Glomerular endothelial cell (primary cell): ENCODE measurements around the gene PSMD9. TPM values are rescaled to one million over a fixed set of nuclear protein-coding genes. Genes with fewer than 3 reads are reported as not detected.
"Not testable (repeated sequence)": the region's sequence is repeated elsewhere in the genome, so short reads cannot be mapped to it uniquely, and the experiment has no call there.

Source experiments
- DNase-seq: peaks from one replicate; pipeline ENCODE4 v3.0.0-alpha.2; 2011; ENCODE audit warnings: low read depth, low spot score; ENCODE audit errors: extremely low read depth
- total RNA-seq: library from RNA; depleted of rRNA; stranded (reverse); fragments of >200 nt; gene quantifications from 2 replicates; pipeline ENCODE4 v1.2.3, GENCODE V29; 2015

PSMD9 gene
- total RNA-seq, 1 donor from 2014 or later: 75.0 TPM

DNA sequence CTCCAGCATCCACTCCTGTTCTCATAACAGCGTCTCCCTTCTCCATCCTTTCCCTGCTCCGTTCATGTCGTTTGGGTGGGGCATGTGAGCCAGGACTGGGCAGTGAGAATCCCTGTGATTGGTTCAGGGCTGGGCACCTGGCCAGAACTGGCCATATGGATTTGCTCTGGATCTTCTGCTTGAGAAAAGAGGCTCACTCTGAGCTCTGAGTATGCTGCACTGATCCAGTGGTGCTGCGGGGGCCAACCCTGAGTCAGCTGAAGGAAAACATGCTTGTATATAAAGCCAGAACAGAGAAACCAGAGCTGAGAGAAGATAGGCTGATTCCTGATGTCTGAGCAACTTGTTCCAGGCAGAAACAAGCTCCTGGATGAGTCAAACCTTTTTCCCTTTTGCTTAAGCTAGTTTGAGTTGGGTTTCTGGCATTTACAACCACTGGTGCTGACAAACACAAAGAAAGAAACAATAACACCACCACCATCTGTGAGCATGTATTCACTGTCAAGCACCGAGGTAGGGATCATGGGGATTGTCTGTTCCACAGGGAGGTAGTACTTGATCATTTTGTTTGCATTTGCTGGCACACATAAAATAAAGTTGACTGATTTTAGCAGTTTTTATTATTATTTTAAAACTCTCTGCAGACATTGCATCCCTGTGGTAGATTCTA is 15.9 kb upstream of the PSMD9 start:
- no peak for DNase-seq

DNA sequence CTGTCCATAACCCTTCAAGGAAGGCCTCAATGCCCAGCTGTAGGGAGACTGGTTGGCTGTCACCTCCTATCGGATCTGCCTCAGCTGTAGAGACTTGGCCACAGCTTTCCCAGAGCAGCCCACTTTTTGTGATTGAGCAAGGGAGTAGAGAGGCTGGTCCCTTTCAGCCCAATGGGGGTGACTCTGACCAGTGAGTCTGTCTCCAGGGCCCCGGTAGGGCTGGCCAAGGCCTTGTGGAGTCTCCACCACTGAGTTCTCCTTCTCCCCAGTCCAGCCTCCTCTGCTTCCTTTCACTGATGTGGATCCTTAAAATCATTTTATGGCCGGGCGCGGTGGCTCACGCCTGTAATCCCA is 15.4 kb upstream of the PSMD9 start:
- DNase-seq: no peak

DNA sequence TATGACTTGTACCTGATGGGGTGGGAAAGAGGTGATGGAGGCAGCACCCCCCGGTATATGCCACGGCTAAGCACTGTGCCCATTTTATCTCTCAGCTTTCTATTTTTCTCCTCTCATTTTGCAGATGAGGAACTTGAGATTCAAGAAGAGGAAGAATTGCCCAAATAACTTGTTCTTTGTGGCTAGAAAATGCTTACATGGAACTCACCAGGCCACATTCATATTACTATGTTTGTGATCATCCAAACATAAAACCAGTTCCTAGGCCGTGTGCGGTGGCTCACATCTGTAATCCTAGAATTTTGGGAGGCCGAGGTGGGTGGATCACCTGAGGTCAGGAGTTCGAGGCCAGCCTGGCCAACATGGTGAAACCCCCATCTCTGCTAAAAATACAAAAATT is 14.5 kb upstream of the PSMD9 start:
- DNase-seq: no peak

DNA sequence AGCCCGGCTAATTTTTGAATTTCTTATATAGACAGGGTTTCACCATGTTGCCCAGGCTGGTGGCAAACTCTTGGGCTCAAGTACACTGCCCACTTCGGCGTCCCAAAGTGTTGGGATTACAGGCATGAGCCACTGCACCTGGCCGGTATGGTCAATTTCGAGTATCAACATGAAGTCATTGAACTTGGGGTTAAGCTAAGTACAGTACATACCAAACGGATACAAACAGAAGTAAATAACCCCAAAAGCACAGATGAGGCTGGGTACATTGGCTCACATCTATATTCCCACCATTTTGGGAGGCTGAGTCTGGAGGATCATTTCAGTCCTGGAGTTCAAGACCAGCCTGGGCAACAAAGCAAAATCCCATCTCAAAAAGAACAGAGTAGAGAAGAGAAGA is 13.0 kb upstream of the PSMD9 start:
- no peak for DNase-seq

DNA sequence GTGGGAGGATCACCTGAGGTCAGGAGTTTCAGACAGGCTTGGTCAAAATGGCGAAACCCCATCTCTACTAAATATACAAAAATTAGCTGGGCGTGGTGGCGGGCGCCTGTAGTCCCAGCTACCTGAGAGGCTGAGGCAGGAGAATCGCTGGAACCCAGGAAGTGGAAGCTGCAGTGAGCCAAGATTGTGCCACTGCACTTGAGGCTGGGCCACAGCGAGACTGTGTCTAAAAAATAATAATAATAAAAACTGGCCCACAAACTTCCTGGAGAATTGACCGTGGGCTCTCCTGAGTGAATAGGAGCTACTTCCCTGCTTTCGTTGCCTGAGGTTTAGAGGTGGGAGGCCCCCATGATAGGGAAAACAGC is 12.5 kb upstream of the PSMD9 start:
- DNase-seq: not testable (repeated sequence)

DNA sequence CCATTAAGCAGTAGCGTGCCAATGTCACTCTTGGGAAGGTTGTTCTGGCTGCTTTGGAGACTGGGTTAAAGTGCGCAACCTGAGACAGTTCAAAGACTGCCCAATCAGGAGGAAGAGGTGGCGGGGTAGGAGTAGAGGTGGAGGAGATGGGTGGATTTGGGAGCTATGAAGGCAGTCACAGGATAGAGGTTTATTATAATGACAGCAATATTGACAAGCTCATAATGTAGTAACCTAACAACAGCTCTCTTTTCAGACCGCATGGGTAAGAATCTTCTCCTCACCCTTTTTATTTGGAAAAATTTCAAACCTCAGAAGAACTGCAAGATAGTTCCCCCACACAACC is 5.3 kb upstream of the PSMD9 start:
- no peak for DNase-seq

DNA sequence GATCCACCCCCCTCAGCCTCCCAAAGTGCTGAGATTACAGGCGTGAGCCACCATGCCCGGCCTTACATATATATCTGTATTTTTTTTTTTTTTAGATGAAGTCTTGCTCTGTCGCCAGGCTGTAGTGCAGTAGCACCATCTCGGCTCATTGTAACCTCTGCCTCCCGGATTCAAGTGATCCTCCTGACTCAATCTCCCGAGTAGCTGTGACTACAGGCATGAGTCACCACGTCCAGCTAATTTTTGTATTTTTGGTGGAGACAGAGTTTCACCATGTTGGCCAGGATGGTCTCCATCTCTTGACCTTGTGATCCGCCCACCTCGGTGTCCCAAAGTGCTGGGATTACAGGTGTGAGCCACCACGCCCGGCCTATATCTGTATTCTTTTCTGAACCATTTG is 3.5 kb upstream of the PSMD9 start:
- DNase-seq: not testable (repeated sequence)

DNA sequence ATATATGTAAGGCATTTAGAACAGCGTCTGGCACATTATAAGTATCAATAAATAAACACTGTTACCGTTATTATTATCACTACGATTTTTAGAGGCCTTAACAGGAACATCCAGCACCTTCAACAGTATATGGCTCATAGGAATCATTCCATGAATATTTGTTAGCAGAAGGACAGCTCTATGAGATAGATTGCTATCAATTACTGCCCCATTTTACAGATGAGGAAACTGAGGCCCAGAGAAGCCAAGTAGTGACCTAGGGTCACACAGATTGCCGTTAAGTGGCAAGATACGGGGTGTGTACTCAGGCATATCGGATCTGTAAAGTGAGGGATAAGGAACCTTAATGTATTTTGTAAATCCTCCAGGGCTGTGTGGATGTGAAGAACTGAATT is 510 bp upstream of the PSMD9 start:
- DNase-seq: no peak

DNA sequence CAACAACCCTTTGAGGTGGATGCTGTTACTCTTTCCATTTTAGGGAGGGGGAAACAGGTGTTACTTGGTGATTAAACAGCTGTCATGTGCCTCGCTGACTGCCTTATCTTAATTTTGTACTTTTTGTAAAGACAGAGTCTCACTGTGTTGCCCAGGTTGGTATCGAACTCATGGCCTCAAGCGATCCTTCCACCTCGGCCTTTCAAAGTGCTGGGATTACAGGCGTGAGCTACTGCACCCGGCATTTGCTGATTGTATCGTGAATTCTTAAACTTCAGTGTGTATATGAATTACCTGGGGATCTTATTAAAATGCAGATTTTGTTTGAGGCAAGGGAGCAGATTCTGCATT is 659 bp downstream of the PSMD9 start:
- no peak for DNase-seq

DNA sequence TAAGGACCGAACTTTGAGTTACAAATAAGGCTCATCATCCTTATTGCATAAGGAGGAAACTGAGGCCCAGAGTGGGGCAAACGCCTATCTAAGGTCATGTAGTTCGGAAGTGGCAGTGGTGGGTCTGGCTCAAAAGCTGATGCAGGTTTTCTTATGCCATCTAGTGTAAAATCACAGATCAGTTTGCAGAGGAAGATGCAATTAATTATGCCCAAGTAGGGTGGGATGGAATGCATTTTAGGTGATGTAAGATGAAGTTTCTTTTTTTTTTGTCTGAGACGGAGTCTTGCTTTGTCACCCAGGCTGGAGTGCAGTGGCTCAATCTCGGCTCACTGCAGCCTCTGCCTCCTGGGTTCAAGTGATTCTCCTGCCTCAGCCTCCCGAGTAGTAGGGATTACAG is 1.1 kb downstream of the PSMD9 start:
- DNase-seq: not testable (repeated sequence)

DNA sequence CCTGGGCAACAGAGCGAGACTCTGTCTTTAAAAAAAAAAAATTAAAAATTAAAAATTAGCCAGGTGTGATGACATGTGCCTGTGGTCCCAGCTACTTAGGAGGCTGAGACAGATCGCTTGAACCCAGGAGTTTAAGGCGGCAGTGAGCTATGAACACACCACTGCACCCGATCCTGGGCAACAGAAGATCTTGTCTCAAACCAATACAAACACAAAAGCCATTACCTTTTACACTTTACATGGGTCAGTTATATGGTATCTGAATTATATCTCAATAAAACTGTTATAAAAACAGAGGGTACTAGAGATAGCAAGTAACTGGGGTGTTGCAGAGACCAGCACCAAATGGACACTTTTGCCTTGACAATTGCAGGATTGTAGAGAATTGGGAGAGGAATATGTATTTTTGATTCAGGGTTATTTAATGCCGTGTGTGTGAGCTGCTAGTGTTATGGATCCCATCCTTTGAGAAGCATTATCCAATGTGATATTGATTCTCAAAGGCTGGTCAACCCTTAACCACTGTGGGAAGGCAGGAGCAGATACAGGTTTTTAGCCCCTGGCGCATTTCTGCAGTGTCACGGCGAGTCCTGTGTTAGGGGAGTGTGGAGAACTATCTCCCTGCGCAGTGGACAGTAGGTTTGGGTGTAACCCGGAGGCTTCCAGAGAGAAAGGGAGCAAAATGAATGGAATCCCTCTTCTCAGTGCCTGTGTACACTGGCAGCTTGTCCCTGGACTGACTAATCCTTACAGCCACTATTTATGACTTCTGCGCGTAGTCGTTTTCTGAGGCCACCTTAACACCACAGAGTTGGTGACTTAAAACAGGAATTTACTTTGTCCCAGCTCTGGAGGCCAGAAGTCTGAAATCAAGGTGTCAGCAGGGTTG is 4.3 kb downstream of the PSMD9 start:
- no peak for DNase-seq

DNA sequence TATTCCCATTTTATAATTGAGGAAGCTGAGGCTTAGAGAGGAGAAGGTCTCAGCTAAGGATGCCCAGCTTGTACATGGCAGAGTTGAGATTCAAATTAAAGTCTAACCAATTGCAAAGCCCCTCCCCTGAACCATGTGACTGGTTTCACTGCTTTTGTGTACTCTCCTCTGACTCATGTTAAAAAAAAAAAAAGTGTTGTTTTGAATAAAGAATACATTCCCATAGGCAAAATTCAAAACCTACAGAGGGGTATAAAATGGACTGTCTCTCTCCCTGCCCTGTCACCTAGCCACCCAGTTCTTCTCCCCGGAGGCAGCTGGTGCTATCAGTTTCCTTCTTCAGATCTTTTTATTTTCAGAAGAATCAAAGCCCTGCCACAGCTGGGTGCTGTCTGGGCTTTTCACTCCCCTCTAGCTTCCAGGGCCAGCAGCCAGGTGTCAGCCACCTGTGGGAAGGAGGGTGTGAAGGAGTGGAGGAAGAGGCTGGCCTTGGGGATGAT is 5.4 kb downstream of the PSMD9 start:
- DNase-seq: no peak

DNA sequence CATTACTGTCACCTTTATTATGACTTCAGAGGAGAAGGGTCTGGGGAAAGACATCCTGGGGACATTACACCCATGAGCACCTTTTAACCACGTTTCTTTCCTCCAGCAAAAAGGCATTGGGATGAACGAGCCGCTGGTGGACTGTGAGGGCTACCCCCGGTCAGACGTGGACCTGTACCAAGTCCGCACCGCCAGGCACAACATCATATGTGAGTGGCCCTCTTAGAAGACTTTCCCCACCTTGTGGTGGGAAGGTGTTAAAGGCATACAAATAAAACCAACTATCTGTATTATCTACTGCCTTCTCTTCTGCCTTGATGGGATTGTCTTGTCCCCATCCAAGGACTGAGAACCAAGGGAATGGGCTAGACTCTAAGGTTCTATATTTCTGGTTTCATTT is 6.0 kb downstream of the PSMD9 start:
- DNase-seq: no peak

DNA sequence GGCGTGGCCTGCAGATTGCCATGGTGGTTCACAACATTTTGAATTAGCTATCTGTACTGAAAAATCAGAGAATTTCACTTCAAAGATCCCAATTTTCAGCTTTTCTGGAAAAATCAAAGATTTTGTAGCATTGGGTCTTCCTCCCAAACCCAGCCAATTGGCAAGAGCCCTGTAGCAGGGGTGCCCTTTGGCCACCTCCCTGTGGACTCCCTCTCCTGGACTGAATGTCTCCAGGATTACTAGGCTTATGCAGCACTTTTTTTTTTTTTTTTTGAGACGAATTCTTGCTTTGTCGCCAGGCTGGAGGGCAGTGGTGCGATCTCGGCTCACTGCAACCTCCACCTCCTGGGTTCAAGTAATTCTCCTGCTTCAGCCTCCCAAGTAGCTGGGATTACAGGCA is 9.7 kb downstream of the PSMD9 start:
- no peak for DNase-seq

DNA sequence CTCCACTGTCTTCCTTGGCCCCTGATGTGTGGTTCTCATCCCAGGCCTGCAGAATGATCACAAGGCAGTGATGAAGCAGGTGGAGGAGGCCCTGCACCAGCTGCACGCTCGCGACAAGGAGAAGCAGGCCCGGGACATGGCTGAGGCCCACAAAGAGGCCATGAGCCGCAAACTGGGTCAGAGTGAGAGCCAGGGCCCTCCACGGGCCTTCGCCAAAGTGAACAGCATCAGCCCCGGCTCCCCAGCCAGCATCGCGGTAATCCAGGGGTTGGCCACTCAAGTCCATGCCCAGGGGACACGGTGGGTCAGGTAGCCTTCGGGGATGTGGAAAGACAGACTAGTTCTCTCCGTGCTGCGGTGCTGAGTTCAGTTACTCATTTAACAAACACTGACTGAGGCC is 11.0 kb downstream of the PSMD9 start:
- no peak for DNase-seq

DNA sequence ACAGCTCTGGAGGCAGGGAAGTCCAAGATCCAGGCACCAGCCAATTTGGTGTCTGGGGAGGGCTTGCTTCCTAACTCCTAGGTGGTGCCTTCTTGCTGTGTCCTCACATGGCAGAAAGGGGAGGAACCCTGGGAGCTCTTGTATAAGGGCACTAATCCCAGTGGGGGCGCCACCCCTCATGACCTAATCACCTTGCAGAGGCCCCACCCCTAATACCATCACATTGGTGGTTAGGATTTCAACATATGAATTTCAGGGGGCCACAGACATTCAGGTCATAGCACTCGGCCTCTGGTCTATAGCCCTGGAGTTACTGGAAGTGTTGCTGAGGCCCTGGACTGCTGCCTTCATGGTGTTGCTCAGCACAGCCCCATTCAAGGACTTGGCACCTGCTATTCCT is 14.6 kb downstream of the PSMD9 start:
- DNase-seq: no peak

DNA sequence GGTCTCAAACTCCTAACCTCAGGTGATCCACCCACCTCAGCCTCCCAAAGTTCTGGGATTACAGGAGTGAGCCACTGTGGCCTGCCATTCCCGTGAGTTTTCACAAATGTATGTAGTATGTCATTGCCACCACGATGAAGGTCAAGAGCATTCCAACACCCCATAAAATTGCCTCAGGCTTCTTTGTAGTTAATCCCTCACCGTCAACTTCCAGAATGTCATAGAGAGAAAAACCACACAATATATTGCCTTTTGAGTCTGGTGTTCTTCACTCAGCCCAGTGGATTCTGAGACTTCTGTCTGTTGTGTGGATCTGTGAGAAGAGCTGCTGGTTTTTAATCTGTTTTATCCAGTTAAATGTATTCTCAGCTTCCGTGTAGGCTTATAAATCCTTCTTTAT is 17.2 kb downstream of the PSMD9 start:
- DNase-seq: no peak

DNA sequence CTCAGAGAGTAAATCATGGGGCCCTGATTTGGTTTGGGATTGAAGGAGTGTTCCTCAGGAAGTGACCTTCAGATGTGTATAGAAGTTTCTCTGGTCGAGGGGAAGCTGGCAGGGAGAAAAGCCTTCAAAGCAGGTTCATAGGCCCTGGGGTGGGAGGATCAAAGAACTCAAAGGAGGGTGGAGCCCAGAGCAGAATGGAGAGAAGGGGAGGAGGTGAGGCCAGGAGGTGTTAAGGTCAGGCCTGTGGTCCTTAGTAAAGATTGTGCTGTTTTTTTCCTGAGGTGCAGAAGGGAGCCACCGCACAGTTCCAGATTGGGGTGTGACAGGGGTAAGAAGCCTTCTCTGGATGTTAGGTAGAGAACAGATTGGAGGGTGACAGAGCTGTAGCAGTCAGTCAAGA is 20.1 kb downstream of the PSMD9 start:
- DNase-seq: no peak

DNA sequence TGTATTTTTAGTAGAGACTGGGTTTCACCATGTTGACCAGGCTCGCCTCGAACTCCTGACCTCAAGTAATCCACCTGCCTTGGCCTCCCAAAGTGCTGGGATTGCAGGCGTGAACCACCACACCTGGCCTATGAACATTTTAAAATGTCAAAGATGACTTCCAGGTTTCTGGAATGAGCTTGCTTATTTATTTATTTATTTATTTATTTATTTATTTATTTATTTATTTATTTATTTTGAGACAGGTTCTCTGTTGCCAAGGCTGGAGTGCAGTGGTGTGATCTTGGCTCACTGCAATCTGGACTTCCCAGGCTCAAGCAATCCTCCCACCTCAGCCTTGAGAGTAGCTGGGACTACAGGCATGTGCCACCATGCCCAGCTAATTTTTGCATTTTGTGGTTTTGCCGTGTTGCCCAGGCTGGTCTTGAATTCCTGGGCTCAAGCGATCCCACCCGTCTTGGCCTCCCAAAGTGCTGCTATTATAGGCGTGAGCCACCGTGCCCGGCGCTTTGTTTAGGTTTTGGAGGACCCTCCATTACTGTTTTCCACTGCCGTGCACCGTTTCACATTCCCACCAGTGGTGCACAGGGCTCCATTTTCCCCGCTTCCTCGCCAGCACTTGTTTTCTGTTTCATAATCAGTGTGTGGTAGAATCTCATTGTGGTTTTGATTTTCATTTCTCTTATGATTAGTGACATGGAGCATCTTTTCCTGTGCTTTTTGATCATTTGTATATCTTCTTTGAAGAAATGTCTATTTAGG is 23.4 kb downstream of the PSMD9 start:
- no peak for DNase-seq

DNA sequence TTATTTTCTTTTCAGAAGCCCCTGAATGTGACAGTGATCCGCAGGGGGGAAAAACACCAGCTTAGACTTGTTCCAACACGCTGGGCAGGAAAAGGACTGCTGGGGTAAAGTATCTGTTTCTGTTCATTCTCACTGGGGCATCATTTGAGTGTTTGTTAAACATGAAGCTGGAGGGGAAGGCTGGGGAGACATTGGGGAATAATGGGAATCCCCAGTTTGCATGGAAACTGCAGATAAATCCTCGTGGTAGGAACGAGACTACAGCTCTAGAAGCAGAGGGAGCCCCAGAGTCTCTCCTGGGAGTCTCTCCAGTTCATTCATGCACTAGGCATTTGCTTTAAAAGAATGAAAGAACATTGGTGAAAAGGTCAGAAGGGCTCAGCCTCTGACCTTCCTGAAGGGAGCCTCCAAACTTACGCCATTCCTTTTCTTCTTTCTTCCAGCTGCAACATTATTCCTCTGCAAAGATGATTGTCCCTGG is 27.3 kb downstream of the PSMD9 start:
- DNase-seq: no peak

DNA sequence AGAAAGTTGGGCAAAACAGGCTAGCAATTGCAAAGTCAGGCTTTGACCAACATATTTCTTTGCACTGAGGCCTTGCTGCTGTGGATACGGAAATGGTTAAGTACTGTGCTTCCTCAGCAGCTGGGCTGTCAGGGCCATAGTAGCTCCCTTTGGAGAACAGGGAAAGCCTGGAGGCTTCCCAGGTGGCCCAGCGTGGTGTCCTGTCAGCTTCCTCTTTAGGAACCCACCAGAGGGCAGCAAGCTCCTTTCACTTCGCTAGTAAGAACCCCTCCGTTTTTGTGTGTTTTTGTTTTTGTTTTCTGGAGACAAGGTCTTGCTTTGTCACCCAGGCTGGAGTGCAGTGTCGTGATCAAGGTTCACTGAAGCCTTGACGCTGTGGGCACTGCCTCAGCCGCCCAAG is 28.1 kb downstream of the PSMD9 start:
- no peak for DNase-seq
